HPDE6-E6E7 (cell line): Measurements from ENCODE around the gene PIK3R3.

Experiments
- DNase-seq: peaks from one replicate; pipeline ENCODE4 v3.0.0; 2011; ENCODE audit warnings: missing footprints; ENCODE audit errors: extremely low spot score

Gene PIK3R3

GRCh38 chr1:46132529-46133180 is at the start of gene PIK3R3:
Gene PIK3R3 (minus strand): TSS chr1:46132629. CDS start chr1:46131952, 677 bp downstream.
- DNase-seq = peak; percentile 97

GRCh38 chr1:46181343-46182260 is 49.2 kb upstream of the PIK3R3 start:
- no peak for DNase-seq

- DNase-seq = peak; percentile 77
Observed at GRCh38 chr1:46180082-46180616, 47.7 kb upstream of the PIK3R3 start.

- DNase-seq = peak; percentile 84
Observed at GRCh38 chr1:46179138-46180081, 47.0 kb upstream of the PIK3R3 start.

GRCh38 chr1:46176211-46176865 is 43.9 kb upstream of the PIK3R3 start, which contains the start of gene P3R3URF:
Gene P3R3URF (minus strand): TSS chr1:46176488. CDS start chr1:46176471, 17 bp downstream.
- no peak for DNase-seq

DNA sequence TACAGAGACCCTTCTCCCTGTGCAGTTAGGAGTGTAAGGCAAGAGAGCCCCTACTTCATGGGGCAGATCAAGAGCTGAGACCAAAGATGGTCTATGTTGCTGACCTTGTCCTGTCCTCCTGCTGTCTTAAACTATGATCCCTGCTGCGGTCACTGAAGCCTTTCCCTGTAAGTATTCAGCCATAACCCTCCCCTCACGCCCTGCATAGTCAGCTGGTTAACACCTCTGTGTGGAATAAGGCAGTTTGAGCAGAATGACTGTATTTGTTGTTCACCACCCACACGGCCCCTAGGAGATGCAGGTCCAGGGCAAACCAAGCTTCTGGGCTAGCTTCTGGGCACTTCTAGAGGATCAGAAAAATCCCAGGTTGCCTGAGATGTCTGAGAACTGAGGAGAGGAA is 42.8 kb upstream of the PIK3R3 start:
- no peak for DNase-seq

DNA sequence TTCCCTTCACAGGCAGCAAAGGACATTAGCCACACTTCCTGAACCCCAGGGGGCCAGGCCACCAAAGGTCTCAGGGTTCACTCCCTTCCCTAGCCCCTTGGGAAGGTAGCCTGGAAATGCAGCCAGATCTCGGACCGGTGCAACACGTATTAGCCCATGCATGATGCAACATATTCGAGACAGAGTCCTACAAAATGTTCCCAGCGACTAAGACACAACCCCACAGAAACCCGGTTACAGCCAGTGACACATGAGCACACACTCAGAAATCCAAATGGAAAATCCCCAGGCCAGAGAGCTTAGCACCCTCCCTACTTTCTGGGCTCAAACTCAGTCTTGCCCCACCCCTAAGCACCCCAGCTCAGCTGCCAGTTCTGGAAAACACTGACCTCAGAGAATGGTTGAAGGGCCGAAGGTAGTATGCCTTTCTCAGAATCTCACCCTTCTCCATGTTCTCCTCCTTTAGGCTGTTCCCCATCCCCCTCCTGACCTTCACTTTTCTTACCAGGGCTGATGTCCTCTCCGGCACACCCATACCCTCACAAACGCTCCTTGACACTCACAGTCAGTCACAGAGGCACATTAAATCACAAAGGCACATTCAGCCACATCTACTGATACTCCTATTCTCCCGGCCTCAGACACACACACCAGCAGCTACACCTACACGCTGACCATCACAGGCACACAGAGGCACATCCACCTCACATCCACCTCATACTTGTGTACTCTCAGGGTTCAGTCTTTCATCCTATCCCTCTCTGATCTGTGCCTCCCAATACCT is 42.2 kb upstream of the PIK3R3 start, which contains the start of gene TSPAN1:
Gene TSPAN1, plus strand, starts transcription at position 640 of the 784 bp plus-strand sequence. CDS start 6,021 bp downstream, outside the sequence.
- no peak for DNase-seq

DNA sequence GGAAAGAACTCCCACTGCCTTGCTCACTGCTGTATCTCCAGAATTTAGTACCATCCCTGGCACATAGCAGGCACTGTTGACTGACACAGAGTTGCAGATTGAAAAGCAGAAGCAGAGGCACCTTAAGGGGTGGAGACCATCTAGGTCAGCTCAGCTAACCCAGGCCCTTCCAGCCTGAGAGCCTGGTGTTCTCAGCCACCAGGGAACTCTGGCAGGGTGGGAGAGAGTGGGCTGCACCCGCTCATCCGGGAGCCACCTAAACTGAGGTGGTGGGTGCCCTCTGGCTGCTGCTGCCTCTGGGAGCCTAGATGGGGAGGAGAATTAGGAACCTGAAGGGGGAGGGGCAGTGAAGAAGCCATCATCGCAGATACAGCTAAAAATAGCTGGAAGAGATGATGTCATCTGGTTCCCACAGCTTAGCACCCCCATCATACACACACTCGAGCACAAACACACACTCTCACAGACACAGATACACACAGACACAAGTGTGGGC is 41.0 kb upstream of the PIK3R3 start:
- DNase-seq = no peak

DNA sequence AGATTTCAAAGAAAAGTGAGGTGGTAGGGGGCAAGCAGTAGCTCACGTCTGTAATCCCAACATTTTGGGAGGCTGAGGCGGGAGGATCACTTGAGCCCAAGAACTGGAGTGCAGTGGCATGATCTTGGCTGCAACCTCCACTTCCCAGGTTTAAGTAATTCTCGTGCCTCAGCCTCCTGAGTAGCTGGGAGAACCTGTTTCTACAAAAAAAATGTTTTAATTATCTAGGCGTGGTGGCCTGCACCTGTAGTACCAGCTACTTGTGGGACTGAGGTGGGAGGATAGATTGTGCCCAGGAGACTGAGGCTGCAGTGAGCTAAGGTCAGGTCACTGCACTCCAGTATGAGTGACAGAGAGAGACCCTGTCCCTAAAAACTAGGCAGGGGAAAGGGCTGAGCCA is 39.9 kb upstream of the PIK3R3 start:
- DNase-seq = no peak

- DNase-seq = peak; percentile 64
Observed at GRCh38 chr1:46171871-46172270, 39.4 kb upstream of the PIK3R3 start.

GRCh38 chr1:46171351-46171750 is 38.9 kb upstream of the PIK3R3 start:
- DNase-seq = no peak

- DNase-seq = no peak
Observed at GRCh38 chr1:46169811-46170454, 37.5 kb upstream of the PIK3R3 start.

DNA sequence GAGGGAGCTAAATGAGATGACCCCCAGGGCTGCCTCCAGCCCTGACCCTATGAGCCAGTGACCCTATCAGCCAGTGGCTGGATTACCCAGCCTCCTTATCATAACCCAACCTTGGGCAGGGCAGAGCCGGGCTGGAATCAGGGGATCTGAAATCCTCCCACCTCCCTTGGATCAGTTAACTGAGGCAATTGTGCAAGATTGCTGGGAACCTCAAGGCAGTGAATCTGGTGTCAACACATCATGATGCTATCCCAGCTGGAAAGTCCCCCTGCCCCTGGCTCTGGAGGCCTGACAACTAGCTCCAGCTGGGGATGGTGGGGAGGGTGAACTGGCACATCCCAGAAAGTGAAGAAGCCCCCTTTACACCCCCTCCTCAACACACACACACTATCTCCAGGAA is 36.0 kb upstream of the PIK3R3 start:
- no peak for DNase-seq

- no peak for DNase-seq
Observed at GRCh38 chr1:46166521-46167462, 34.4 kb upstream of the PIK3R3 start.

- DNase-seq = no peak
Observed at GRCh38 chr1:46160212-46160611, 27.8 kb upstream of the PIK3R3 start.

- DNase-seq = no peak
Observed at GRCh38 chr1:46159516-46159915, 27.1 kb upstream of the PIK3R3 start.

- no peak for DNase-seq
Observed at GRCh38 chr1:46158312-46159281, 26.2 kb upstream of the PIK3R3 start.
